HG03135 (cell line): Measurements from ENCODE around the gene ACOT8.
A peak's percentile ranks its signal among the peaks of the same experiment; 100 is the strongest.
"Not testable (repeated sequence)": the region's sequence is repeated elsewhere in the genome, so short reads cannot be mapped to it uniquely, and the experiment has no call there.

Source experiments
- ATAC-seq: cut with Tn5 transposase; IDR thresholded peaks from one replicate; pipeline ENCODE4 v1.9.1; 2021; ENCODE audit warnings: mild to moderate bottlenecking, moderate library complexity; ENCODE audit not compliant: unreplicated experiment

The ACOT8 gene

DNA sequence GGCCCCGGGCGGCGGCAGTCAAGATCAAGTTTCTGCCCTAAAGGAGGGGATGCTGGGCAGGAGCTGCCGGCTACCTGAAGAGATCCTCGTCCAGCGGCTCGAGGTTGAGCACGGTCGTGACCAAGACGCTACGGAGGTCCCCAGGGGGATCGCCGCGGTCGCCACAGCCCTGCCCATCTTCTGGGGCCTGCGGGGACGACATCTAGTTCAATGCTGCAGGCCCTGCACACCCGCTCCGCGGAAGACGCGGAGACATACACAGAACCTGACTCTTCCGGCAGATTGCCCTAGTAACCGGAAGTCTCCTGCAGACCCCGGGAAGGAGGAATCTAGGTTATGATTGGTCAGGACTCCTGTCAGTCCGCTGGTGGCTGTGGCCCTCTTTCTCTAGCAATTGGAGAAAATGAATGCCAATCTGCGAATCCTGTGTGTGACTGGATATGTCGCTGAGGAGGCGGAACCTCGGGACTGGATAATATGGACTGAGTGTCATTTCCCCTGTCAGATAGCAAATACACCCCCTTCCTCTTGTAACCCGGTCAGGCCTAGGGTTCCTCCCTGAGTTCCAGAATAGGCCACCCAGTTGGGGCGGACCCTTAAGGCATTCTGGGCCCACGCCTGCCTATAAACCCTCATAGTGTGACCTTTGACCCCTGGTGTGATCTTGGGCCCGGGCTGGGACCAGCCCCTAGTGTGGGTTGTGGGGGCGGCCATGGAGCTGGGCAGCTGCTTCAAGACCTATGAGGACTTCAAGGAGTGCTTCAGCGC, at the start of gene ACOT8, which contains the start of gene ZSWIM3:
Gene ACOT8, minus strand, starts transcription at position 279 of the 768 bp plus-strand sequence. Its CDS starts 77 bp downstream, at position 202.
Gene ZSWIM3, plus strand, starts transcription at position 501 of the 768 bp plus-strand sequence. Its CDS starts 212 bp downstream, at position 713.
- ATAC-seq, result peak; percentile 96

DNA sequence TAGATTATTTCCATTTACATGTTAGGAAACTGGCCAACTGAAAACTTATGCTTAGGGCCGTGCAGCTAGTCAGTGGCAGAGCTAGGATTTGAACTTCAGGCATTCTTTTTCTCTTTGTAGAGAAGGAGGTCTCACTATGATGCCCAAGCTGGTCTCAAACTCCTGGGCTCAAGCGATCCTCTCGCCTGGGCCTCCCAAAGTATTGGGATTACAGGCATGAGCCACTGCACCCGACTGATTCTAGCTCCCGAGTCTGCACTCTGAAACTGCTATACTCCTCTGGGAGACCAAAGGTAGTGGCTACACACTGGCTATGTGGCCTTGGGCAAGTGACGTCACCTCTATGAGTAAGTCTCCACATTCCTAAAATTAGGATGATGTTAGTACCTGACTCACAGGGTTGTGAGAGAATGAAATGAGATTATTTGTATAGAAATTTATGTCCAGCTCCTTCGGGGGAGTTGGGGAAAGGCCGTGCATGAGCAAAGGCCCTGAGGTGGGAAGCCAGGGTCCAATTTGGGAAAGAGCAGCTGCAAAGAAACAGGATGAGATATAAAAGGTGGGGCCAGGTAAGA, 48.4 kb upstream of the ACOT8 start:
- ATAC-seq, result no peak

DNA sequence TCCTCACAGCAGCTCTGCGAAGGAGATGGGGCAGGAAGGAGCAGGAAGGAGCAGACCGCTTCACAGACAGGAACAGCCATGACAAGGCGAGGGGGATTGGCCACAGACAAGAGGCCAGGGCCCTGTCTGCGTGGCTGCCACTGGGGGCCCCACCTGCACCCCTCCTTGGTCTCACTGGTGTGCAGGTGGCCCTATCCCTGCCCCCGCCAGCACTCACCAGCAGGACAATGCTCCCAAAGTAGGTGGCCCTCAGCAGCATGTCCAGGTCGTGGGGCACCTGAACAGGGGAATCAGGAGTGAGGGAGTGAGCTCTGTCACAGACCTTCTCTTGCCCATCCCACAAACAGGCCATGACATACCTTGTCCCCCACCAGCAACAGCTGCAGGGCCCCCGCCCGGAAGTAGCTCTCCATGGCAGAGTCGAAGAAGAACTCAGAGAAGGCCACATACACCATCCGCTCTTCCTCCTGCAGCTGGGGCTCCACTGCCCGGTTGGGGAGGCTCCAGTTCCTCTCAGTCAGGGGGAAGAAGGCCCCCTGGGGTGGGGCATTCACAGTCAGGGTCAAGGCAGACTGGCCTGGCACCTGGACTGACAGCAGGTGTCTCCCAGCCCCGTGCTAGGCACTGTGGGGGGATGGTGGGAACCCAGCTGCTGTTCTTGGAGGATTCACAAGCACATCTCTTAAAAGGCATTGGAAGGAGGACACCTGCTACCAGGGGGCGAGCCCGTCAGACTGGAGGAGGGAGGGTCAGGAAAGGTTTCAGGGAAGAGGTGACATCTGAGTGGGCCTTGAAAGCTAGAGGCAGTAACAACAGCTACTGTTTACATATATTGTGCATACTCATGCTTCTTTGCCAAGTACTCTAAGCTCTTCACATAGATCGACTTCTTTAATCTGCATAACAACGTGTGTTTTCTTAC, 47.7 kb upstream of the ACOT8 start:
- ATAC-seq, result no peak

DNA sequence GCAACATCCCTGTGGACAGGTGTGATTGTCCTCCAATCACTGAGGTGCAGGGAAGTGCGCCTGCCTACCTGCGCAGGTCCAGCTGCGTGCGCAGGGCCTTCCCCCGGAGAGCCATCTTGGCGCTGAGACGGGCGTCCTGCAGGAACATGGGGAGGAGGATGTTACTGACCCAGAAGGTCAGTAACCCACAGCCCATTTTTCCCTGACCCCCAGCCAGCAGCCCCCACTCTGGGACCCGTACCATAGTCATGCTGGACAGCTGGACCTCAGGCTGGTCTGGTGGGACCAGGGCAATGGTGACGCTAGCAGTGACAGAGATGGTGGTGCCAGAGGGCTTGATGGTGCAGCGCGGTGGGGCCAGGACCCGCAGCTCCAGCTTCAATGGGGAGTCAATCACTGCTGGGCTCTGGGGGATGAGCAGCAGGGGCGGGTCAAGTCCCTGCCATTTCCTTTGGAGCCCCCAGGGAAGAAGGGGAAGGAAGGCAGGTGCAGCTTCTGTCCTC, 45.1 kb upstream of the ACOT8 start:
- ATAC-seq, result no peak

DNA sequence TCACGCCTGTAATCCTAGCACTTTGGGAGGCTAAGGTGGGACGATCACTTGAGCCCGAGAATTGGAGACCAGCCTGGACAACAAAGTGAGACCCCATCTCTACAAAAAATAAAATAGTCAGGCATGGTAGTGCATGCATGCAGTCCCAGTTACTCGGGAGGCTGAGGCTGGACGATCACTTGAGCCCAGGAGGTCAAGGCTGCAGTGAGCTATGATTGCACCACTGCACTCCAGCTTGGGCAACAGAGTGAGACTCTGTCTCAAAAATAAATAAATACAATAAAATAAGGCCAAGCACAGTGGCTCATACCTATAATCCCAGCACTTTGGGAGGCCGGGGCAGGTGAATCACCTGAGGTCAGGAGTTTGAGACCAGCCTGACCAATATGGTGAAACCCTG, 44.1 kb upstream of the ACOT8 start:
- ATAC-seq, result not testable (repeated sequence)

DNA sequence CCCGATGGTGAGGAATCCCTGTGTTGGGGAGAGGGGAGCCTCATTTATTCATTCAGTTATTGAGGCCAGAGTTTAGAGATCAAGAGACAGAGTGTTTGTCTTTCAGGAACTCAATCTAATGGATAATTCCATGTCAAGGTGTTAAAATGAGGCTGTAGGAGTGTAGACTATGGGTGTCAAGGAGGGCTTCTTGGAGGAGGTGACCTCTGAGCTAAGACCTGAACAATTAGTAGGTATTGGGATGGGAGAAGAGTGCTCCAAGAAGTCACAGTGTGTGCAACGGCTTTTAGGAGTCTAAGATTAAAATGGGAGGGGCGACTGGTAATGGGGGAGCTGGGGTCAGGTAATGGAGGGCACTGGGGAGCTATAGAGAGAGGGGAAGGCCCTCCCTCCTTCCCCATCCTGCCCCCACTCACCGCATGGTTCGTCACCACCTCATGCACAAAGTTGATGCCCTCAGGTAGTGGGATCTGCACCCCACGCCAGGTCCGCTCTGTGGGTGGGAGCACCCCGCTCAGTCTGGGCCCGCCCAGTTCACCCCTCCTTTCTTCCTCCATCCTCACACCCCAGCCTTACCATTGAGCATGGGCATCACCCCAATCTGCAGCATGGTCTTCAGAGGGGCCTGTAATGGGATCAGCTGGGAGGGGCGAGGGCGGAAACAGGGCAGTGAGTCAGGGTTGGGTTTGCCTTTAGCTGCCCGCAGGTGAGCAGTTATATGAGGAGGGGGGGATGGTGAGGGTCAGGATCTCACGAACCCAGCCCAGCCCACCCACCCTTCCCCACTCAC, 42.0 kb upstream of the ACOT8 start:
- no peak for ATAC-seq

DNA sequence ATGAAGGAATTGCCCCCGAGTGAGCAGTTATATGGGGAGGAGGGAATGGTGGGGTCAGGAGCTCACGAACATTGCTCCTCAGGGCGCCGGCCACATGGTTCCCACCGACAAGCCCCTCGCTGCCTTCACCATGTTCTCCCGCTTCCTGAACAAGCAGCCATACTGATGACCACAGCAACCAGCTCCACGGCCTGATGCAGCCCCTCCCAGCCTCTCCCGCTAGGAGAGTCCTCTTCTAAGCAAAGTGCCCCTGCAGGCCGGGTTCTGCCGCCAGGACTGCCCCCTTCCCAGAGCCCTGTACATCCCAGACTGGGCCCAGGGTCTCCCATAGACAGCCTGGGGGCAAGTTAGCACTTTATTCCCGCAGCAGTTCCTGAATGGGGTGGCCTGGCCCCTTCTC, 41.1 kb upstream of the ACOT8 start:
- ATAC-seq, result no peak

DNA sequence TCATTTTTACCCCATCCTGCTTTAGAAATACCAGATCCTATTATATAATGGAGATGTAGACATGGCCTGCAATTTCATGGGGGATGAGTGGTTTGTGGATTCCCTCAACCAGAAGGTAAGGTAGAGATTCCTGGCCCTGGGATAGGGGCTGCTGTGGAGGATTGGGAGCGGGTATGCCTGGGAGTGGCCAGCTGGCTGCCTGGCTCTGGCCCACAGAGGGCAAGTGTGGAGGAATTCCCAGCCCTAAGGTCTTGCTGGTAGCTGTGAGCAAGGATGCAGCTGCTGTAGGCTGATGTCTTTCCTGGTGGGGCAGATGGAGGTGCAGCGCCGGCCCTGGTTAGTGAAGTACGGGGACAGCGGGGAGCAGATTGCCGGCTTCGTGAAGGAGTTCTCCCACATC, 40.5 kb upstream of the ACOT8 start:
- ATAC-seq, result no peak

DNA sequence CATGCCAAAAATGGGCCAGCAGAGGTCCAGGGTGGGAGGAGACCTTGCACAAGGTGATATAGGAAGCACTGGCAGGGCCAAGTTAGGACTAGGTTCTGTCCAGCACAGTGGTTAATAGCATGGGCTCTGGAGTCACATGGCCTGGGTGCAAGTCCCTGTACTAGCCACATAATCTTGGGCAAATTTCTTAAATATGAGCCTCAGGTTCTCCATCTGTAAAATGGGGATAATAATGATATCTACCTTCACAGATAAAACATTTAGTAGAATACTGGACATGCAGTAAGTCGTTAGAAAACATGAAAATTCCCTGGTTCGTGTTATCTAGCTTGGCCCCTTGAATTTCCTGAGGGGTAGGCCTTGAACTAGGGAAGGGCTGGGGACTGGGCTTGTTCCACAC, 40.1 kb upstream of the ACOT8 start:
- ATAC-seq, result no peak

DNA sequence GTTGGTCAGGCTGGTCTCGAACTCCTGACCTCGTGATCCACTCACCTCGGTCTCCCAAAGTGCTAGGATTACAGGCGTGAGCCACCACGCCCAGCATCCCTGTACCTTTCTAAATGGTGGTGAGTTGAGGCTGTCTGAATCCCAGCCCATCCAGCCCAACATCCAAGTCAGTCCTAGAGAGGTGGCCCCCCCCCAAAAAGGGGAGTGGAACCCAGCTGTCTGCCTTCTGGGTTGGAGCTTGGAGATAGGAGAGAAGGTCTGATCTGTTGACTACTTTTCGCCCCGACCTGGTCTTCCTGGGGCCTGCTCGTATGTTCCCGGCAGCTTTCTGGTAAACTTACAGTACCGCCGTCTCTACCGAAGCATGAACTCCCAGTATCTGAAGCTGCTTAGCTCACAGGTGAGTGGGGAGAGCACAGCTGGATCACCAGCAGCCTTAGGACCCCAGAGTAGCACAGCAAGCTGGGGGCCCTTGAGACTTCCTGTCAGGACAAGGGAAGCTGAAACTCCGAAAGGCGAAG, 39.5 kb upstream of the ACOT8 start:
- ATAC-seq, result no peak

DNA sequence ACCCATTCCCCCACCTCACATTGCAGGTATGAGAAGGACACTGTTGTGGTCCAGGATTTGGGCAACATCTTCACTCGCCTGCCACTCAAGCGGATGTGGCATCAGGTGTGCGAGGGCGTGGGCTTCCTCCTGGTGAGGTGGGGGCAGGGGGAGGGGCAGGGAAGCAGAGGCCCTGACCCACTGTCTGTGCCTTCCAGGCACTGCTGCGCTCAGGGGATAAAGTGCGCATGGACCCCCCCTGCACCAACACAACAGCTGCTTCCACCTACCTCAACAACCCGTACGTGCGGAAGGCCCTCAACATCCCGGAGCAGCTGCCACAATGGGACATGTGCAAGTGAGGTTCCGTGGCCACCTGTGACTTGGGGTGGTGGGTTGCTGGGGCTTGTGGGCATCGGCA, 37.6 kb upstream of the ACOT8 start:
- no peak for ATAC-seq

DNA sequence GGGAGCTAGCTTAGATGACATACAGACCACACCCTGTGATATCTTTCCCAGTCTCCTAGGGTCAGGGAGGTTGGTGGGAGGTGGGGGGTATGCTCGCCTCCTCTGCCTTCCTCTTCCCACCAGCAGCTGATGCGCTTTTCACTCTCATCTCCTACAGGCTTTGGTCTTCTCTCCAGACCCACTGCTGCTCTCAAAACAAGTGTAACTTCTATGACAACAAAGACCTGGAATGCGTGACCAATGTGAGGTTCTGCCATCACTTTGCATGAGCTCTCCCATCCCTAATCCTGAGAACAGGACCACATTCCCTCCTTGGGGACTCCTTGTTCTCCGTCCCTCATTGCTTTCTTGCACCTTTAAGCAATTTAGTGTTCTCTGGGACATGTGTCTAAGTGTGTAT, 36.6 kb upstream of the ACOT8 start:
- ATAC-seq, result no peak

DNA sequence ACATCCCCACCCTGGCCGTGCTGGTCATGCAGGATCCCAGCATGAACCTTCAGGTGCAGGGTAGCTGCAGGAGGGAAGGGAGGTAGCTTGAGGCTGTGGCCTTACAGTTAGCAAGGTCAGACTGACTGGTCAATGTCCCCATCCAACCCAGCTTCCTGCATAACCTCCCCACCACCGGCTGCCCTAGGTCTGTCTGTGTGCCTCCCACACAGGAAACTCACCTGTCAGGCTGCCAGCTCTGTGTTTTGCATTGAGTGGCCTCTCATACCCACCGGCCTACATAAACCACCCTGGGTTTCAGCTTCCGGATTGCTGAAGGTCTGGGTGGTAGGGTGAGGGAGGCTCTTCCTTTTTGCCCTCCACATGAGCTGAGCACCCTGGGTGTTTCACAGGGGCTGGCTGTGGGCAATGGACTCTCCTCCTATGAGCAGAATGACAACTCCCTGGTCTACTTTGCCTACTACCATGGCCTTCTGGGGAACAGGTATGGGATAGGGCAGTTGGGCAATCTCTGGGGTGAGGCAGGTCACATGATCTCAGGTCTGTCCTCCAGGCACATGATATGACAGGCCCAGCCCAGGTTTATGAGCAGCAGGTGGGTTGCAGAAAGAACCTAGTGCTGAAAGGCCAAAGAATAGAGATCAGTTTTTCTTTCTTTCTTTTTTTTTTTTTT, 35.8 kb upstream of the ACOT8 start:
- no peak for ATAC-seq

DNA sequence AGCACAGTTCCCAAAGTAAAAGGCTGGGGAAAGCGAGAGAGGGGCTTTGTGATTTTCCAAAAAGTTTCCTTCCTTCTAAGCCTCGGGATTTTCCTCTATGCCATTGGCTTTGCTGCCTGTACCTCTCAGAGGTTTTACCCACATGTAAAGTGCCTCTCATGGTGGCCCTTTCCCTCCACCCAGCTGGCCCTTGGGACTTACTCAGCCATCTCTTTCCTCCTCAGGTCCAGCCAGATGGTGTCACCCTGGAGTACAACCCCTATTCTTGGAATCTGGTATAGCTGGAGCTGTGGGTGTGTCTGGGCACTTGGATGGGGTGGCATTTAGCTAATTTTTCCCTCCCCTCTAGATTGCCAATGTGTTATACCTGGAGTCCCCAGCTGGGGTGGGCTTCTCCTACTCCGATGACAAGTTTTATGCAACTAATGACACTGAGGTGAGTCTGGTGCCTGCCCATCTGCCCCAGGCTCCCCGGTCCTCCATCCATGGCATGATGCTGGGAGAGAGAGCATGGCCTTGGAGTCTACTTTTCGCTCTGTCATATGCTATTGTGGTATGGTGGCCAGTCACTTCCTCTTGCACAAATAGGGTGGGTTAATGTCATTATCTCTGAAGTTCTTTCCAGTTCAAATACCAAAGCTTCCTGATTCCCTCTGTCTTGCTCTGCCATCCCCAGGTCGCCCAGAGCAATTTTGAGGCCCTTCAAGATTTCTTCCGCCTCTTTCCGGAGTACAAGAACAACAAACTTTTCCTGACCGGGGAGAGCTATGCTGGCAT, 35.0 kb upstream of the ACOT8 start:
- no peak for ATAC-seq

DNA sequence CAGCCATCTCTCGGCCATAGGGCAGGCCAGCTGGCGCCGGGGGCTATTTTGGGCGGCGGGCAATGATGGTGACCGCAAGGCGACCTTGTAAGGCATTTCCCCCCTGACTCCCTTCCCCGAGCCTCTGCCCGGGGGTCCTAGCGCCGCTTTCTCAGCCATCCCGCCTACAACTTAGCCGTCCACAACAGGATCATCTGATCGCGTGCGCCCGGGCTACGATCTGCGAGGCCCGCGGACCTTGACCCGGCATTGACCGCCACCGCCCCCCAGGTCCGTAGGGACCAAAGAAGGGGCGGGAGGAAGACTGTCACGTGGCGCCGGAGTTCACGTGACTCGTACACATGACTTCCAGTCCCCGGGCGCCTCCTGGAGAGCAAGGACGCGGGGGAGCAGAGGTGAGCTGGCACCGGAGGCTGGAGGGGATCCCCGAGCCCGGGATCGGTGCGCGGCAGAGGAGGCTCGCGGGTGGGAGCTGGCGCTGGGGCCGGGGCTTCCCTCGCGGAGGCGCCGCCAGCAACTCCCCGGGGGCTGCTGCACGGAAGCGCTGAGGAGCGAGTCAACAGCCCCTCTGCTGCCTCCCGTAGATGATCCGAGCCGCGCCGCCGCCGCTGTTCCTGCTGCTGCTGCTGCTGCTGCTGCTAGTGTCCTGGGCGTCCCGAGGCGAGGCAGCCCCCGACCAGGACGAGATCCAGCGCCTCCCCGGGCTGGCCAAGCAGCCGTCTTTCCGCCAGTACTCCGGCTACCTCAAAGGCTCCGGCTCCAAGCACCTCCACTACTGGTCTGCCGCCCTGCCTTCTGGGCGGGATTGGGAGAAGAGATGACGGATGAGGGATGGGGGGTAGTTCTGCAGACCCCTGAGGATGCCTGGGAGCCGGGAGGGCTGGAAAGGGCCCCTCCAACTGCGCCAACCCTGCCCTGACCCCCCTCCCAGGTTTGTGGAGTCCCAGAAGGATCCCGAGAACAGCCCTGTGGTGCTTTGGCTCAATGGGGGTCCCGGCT, 34.1 kb upstream of the ACOT8 start, which contains the start of the genes CTSA and NEURL2:
Gene CTSA, plus strand, starts transcription at position 351 of the 999 bp plus-strand sequence. Its CDS starts 234 bp downstream, at position 585.
Gene NEURL2, minus strand, starts transcription at position 224 of the 999 bp plus-strand sequence. Its CDS starts 217 bp downstream, at position 7.
- peak; percentile 68 for ATAC-seq

DNA sequence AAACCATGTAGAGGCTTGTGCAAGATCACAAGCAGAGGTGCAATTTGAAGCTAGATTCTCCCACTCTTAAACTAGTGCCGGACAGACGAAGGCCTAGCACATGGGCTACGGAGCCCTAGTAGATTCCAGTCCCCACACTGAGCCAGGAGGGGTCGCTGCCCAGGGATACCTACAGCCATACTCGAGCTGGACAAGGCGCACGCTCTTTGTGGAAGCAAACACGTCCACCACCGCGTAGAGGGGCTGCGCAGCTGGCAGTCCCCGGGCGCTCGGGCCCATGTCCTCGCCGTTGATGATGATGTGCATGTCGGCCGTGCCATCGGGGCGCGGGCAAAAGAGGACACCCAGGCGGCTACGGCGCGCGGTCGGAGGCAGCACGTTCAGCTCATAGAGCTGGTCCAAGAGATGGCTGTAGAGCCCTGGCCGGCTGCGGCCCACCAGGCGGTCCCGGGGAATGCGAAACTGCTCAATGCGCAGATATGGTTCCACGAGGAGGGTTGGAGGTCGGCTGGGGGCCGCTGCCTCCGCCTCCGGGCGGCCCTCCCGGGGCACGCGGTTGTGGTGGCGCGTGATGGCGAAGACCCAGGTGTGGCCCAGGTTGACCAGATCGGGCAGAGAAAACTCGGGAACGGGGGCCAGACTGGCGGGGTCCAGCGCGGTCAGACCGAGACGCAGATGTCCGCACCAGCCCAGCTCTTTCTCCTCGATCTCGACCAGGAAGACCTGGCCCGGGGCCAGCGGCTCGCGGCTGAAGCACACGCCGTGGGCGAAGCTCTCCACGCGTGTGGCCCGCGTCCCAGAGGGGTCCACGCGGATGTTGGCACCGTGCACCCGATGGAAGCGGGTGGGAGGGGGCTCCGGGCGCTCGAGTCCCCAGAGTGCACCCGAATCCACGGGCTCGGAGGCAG, 33.1 kb upstream of the ACOT8 start:
- ATAC-seq, result peak; percentile 12
